HG03196 (cell line): ENCODE data around the gene CALD1.
"Not testable (repeated sequence)": the region's sequence is repeated elsewhere in the genome, so short reads cannot be mapped to it uniquely, and the experiment has no call there.

Source experiments
- ATAC-seq: cut with Tn5 transposase; IDR thresholded peaks from one replicate; pipeline ENCODE4 v1.9.1; 2021; ENCODE audit not compliant: unreplicated experiment

CALD1 gene

DNA sequence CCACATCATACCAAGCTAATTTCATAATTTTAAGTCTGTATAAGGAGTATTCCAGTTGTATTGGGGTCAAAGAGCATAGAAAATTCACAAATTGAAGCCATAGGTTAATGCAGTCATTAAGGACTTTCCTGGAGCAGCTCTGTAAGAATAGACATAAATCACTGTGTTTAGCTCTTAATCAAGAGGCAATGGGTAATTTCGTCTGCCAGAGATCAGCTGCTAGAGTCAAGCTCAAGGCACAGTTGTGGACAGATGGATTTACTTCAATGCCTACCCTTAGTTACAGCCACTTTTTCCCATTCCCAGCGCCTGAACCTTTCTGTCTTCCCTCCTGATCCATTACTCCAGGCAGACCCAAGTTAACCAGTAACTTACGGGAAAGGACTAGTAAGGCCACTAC lies 166.3 kb downstream of the CALD1 start:
- ATAC-seq, result no peak

DNA sequence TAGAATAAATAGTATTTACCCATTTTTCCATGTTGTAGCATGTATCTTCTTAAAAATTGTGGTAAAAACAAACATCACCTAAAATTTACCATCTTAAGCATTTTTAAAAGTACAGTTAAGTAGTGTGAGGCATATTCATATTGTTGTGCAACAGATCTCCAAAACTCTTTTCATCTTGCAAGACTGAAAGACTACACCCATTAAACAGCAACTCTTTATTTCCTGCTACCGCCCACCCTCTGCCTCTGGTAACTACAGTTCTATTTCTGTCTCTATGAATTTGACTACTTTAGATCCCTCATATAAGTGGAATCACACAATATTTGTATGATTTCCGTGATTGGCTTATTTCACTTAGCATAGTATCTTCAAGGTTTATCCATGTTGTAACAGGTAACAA lies 166.8 kb downstream of the CALD1 start:
- ATAC-seq, result no peak

DNA sequence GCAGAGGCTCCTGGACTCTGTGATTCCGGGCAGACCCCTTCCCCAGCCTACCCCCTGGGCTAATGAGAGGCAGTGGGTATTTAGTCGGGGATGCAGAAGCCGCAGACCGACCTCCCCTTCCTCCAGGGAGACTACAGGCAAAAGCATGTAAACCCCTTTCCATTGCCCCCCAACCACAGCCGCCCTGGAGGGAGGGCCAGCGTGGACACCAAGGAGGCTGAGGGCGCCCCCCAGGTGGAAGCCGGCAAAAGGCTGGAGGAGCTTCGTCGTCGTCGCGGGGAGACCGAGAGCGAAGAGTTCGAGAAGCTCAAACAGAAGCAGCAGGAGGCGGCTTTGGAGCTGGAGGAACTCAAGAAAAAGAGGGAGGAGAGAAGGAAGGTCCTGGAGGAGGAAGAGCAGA lies 167.9 kb downstream of the CALD1 start:
- no peak for ATAC-seq

- no peak for ATAC-seq
Measured at GRCh38 chr7:134947831-134948230, 168.4 kb downstream of the CALD1 start.

DNA sequence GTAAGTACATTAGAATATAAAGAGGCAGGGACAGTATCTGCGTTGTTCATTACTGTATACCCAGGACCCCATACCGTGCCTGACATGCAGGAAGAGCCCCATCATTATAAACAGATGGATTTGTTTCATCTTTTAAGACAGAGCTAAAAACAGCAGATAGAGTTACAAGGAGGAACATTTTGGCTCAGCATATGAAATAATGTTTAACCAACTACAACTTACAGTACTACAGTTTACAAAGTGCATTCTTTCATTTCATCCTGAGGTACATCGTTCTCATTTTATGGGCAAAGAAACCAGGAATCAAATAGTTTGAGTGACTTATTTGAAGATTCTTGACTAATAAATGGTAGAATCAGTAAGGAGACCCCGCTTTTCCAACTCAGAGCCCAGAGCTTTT lies 168.8 kb downstream of the CALD1 start:
- no peak for ATAC-seq

GRCh38 chr7:134948736-134949135 lies 169.3 kb downstream of the CALD1 start:
- no peak for ATAC-seq

DNA sequence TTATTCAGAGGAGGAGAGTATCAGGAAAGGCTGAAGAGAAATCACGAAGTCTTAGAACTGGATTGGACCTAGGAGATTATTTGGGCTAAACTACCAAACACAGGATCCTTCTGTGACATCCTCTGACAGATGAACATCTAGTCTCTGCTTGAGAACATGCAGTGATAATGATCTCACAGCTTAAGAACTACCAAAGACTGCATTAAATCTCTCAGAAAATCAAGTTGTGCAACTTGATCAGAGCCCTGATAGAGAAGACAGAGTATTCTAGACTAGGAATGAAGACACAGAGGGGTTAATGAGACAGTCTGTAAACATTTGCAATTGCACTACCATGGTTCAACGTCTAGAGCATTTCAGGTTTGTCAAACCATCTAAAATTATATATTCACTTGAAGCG lies 169.7 kb downstream of the CALD1 start:
- no peak for ATAC-seq

- ATAC-seq, result no peak
Measured at GRCh38 chr7:134954197-134955082, 175.0 kb downstream of the CALD1 start.

DNA sequence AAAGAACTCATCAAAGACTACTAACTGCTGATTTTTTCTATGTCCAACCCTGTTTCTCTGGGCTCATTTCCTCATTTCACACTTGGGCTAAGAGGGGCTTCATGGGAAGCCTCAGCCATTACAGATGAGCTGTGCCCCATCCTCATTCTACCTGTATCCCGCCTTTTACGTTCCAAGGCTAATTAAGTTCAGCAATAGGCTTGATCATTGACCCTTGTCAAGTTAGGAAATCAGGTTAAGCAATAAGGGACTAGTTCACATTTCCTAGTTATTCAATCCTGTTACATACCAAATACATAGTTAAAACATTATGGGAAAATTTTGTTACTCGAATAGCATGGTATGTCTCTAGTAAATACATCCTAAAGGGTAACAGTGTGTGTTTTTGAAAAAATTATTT lies 177.6 kb downstream of the CALD1 start:
- ATAC-seq, result no peak

- no peak for ATAC-seq
Measured at GRCh38 chr7:134959810-134960209, 180.4 kb downstream of the CALD1 start.

- ATAC-seq, result no peak
Measured at GRCh38 chr7:134962270-134962780, 182.9 kb downstream of the CALD1 start.

DNA sequence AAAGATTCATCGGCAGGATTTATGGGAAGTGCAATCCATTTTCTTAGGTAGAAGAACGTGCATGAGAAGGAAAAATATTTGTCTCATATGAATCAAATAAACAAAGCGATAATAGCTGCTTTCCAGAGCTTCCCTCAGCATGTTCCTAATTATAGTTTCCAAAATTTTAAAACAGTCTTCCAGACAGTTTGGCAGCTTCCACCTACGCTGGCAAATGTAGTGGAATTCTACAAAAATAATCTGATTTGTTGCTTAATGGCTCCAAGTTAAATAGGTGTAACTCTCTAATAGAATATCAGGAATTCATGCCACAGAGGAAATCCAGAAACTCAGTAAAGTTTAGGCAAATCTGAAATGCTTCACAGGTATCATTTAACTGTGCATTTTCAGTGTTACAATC lies 183.6 kb downstream of the CALD1 start:
- no peak for ATAC-seq

- ATAC-seq, result no peak
Measured at GRCh38 chr7:134966691-134967090, 187.3 kb downstream of the CALD1 start.

- no peak for ATAC-seq
Measured at GRCh38 chr7:134968110-134968509, 188.7 kb downstream of the CALD1 start.

DNA sequence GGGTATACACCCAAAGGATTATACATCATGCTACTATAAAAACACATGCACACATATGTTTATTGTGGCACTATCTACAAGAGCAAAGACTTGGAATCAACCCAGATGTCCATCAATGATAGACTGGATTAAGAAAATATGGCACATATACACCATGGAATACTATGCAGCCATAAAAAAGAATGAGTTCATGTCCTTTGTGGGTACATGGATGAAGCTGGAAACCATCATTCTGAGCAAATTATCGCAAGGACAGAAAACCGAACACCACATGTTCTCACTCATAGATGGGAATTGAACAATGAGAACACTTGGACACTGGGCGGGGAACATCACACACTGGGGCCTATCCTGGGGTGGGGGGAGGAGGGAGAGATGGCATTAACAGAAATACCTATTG lies 202.2 kb downstream of the CALD1 start:
- not testable (repeated sequence) for ATAC-seq

DNA sequence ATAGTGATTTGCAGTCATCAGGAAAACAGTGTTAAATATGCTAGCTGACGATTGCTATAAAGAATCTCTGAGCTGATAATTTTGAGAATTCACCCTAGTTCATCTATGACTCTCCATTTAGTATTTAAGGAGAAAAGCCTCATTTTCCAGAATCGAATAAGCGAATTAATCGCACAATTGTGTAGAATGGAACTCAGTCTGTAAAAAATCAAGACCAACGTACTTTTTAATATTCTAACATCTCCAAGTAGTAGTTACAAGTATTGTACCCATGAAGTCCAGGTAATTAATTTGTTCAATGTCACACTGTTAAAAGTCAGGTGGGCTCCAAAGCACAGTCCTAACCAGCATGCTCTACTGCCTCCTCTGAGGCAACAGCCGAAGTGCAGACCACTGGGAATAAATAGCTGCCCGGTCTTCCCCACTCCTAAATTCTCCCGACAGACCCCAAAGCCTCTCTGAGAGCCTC lies 206.5 kb downstream of the CALD1 start:
- peak; percentile 30 for ATAC-seq

DNA sequence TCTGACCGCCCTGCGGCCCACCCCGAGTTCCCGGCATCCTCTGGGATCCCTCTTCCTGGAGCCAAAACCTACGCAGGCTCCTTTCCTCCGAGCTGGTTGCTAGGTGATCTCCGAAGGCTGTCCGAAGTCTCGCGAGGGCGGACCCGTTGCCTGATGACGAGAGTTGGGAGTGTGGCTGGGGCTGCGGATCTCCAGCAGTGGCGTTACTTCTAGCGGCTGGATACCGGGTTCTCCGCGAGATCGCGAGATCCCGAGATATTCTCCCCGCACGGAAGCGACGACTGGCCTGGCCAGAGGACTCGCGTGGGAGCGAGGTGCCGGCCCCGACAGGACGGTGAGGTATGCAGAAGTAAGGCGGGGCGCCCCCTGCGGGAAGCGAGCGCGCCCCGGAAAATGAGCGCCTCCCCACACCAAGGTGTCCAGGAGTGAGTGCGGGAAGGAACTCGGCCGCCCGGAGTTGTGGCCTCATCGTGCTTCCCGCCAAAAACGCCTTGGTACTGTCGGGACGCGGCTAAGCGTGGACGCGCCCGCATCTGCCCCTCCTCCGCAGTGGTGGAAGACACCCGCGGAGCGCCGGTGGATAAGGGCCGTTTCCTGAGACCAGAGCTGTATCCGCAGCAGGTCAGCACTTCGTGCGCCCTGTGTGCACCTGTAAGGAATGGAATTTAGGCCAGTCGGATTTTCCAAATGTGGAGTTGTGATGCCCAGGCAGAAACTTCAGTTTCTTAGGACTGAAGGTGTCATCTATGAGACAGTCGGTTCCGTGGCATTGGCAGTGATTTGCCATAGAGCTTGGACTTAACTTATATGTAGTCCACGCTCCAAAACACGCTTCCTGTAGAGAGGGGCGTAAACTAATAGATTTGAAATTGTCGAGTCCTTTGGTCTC lies 207.2 kb downstream of the CALD1 start, which contains the start of gene AGBL3:
AGBL3 (plus strand) TSS at position 146 of the 889 bp plus-strand sequence. CDS start 1,426 bp downstream, outside the sequence.
- ATAC-seq, result peak; percentile 88

DNA sequence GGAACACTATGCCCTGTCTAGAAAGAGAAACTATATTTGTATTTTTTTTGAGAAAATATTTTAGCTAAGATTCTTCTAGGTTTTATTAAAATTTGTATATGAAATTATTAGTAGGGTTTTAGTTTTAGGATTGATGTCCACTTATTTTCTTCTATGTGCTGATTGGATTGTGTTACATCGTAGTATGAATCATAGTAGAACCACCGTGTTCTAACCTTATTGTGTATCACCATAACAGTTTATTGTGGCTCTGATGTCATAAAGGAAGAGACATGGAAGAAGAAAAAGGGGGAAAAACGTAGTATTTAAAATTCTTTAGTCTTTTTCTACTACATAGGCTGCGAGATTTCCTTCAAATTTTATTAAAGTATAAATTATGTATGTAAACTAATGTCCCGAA lies 208.7 kb downstream of the CALD1 start:
- ATAC-seq, result no peak

DNA sequence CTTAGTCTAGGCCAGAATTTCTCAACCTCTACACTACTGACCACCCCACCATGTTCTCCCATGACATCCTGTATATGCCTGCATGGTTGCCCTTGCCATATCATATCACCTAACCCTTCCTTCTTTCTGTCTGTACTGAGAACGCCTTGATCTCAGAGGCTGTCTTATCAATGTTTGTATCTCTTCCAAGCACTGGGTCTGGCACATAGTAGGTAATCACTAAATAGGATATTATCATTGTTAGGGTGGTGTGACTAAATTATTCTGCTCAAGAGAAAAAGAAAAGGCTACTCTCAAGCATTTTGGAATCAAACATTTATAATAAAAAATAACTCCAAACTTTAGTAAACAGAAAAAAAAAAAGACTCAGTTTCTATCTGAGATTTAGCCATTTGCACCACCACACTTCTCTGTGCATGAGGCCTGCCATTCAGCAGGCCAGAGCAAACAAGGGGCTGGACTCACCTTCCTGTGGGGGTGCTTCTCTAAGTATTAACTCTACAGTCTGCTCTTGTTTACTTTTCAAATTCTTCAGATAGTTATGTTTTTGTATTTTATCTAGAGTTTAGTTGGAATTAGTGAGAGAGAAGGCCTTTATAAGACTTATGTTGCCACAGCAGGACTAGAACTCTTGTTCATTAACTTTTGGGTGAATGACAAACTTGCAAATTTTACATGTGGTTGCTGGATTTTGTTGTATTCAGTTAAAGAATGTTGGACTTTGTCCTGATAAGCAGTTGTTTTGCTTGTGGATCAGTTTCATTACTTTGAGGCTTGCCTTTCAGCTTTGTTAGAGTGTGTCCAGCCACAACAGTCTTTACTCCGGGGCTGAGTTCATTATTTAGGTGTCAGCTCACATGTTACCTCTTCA lies 212.3 kb downstream of the CALD1 start:
- no peak for ATAC-seq

GRCh38 chr7:134992626-134993179 lies 213.3 kb downstream of the CALD1 start:
- peak; percentile 63 for ATAC-seq
